ENCODE data around the gene CLCF1.

Gene CLCF1

GRCh38 chr11:67395555-67396258, 22.3 kb upstream of the CLCF1 start:
- DNase-seq: no peak

DNA sequence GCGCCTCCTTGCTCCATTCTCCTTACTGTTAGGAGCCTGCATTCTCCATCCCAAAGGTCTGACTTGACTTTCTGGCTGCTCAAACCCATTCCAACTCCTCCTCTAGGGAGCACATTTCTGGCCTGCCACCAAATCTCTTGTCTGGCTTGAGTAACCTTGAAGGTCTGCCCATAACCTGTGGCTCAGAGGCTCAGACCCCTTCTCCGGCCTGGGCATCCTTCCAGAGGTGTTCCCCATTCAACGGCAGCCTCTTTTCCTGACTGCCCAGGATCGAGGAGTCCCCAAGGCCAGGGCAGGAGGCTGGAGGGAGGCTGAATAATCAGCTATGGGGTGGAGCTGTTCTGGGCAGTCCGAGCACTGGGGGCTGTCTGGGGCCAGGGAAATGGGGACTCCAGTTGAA, 20.6 kb upstream of the CLCF1 start:
- no peak for DNase-seq

- DNase-seq: no peak
Measured at GRCh38 chr11:67393437-67393836, 20.0 kb upstream of the CLCF1 start.

- DNase-seq: no peak
Measured at GRCh38 chr11:67392183-67392715, 18.9 kb upstream of the CLCF1 start.

GRCh38 chr11:67391304-67392182, 18.1 kb upstream of the CLCF1 start, which contains the start of gene RAD9A:
TSS of gene RAD9A (plus strand) at chr11:67391986. CDS start at chr11:67392045, 59 bp downstream.
- DNase-seq: peak; percentile 90 to 92

- no peak for DNase-seq
Measured at GRCh38 chr11:67390947-67391303, 17.5 kb upstream of the CLCF1 start.

GRCh38 chr11:67389477-67389876, 16.1 kb upstream of the CLCF1 start:
- no peak for DNase-seq

- DNase-seq: no peak
Measured at GRCh38 chr11:67387518-67387917, 14.1 kb upstream of the CLCF1 start.

DNA sequence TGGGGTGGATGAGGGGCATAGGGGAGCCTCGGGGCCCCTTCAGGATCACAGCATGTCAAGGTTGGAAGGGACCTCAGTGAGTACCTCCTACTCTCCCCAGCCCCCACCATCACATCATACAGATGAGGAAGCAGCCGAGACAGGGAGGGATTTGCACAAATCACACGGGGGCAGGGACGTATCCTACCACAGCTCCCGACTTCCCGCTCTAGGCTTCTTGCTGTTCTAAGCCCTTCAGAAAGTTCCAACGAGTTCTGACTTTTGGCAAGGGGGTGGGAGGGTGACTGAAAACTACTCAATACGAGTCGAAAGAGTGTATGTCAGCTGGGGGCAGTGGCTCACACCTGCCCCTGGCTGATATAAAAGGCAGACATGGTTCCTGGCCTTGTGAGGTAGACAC, 13.7 kb upstream of the CLCF1 start:
- no peak for DNase-seq

DNA sequence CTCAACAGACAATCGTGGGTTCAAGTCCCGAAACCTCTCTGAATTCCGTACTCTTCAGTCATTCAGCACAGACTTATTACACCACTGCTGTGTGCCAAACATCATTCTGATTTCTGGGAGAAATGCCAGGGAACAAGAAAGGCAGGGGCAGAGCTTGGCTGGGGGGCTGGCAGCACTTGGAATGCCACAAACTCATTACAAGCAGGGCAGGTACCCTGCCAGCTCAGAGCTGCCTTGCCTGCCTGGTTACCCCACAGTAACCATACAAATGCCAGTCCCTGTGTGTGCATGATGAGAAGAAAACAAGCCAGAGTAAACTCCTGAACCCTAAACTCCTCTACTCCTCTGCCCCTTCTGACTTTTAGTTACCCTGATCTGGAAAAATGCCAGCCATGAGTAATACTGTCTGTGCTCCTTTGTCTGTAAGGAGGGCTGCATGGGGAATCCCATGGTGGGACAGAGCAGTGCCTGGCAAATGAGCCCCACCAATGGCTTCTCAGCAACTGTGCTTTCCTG, 11.5 kb upstream of the CLCF1 start:
- no peak for DNase-seq

GRCh38 chr11:67382276-67383136, 9.1 kb upstream of the CLCF1 start:
- DNase-seq: peak; percentile 82 to 83

DNA sequence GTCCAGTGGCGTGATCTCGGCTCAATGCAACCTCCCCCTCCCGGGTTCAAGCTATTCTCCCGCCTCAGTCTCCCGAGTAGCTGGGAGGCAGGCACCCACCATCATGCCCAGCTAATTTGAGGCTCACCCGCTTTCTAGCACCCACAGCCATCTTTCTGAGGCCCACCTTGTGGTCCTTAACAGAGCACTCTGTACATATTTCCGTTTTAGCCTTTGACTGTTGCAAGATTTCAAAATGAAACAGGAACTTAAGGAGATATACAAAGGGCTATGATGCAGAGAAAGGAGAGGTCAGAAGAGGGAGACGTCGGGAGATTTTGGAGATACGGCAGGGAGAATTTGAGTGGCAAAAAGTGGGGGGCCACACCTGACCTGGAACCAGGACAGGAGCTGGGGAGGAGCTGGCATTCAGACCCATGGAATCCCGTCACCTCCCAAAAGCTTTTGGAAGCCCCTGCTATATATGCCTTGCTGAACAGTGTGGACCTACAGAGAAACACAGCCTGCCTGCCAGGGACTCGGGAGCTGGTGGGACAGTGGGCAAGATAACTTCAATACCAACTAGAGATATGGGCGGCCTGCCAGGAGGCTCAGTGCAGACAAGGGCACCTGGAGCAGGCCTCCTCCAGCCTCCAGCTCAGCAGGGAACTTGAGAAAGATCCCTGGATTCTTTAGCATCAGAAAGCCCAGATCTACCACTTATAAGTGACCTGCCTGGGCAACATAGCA, 8.0 kb upstream of the CLCF1 start:
- DNase-seq: no peak

GRCh38 chr11:67379061-67380058, 6.0 kb upstream of the CLCF1 start:
- DNase-seq: no peak

GRCh38 chr11:67378544-67378943, 5.1 kb upstream of the CLCF1 start:
- DNase-seq: no peak

GRCh38 chr11:67376873-67377808, 3.7 kb upstream of the CLCF1 start:
- no peak for DNase-seq

GRCh38 chr11:67376063-67376820, 2.8 kb upstream of the CLCF1 start:
- DNase-seq: no peak

GRCh38 chr11:67375320-67376055, 2.1 kb upstream of the CLCF1 start:
- no peak for DNase-seq
